GM23338 (cell line): ENCODE measurements around the gene FBLN5. TPM values are rescaled to one million over a fixed set of nuclear protein-coding genes. Genes with fewer than 3 reads are reported as not detected.

Source experiments
- ATAC-seq: fragments of 200-7000 bp; cut with Tn5 transposase; 3 replicates; pipeline ENCODE4 v1.9.1; 2020
- DNase-seq: peaks from one replicate; pipeline ENCODE4 v3.0.0-alpha.2; 2015; ENCODE audit warnings: low spot score
- H2AFZ ChIP-seq: fragments of 200-600 bp; sonication (generic); 2 replicates; pipeline ENCODE4 v1.8.0; 2016; ENCODE audit warnings: antibody characterized with exemption, mild to moderate bottlenecking, moderate library complexity
- H3F3A ChIP-seq: fragments of 200-600 bp; sonication (generic); replicated peaks from 2 replicates; pipeline ENCODE4 v1.8.0; 2017; ENCODE audit warnings: antibody characterized with exemption, mixed run types, low read depth
- H3K27ac ChIP-seq: fragments of 200-600 bp; sonication (generic); 2 replicates; pipeline ENCODE4 v1.6.1; 2016; ENCODE audit warnings: low read depth
- H3K27me3 ChIP-seq: fragments of 200-600 bp; sonication (generic); 2 replicates; pipeline ENCODE4 v1.8.0; 2016; ENCODE audit warnings: mild to moderate bottlenecking, mixed run types, moderate library complexity; ENCODE audit not compliant: insufficient read depth
- H3K36me3 ChIP-seq: fragments of 200-600 bp; sonication (generic); 2 replicates; pipeline ENCODE4 v1.8.0; 2016; ENCODE audit warnings: mild to moderate bottlenecking; ENCODE audit not compliant: insufficient read depth
- H3K4me1 ChIP-seq: fragments of 200-600 bp; sonication (generic); 2 replicates; pipeline ENCODE4 v1.8.0; 2016; ENCODE audit warnings: mild to moderate bottlenecking, moderate library complexity; ENCODE audit not compliant: insufficient read depth
- H3K4me2 ChIP-seq: fragments of 200-600 bp; sonication (generic); 2 replicates; pipeline ENCODE4 v1.7.1; 2017; ENCODE audit warnings: mixed run types
- H3K4me3 ChIP-seq: fragments of 200-600 bp; sonication (generic); 2 replicates; pipeline ENCODE4 v1.6.1; 2016; ENCODE audit warnings: mixed run types
- H3K79me2 ChIP-seq: fragments of 200-600 bp; sonication (generic); replicated peaks from 2 replicates; pipeline ENCODE4 v1.8.0; 2017; ENCODE audit warnings: mild to moderate bottlenecking; ENCODE audit not compliant: insufficient read depth
- H3K9me2 ChIP-seq: fragments of 200-600 bp; sonication (generic); 2 replicates; pipeline ENCODE4 v1.8.0; 2017; ENCODE audit not compliant: insufficient read depth
- H4K20me1 ChIP-seq: fragments of 200-600 bp; sonication (generic); replicated peaks from 2 replicates; pipeline ENCODE4 v1.8.0; 2017; ENCODE audit warnings: mild to moderate bottlenecking; ENCODE audit not compliant: insufficient read depth
- H3K27ac Mint-ChIP-seq: 2 replicates; pipeline ENCODE4 v1.8.0; 2020; ENCODE audit warnings: inconsistent platforms, mild to moderate bottlenecking, moderate library complexity, mixed read lengths
- H3K27me3 Mint-ChIP-seq: 3 replicates; pipeline ENCODE4 v1.8.0; 2022; ENCODE audit warnings: low read depth, mild to moderate bottlenecking, moderate library complexity, mixed read lengths, inconsistent platforms; ENCODE audit not compliant: insufficient read depth, poor library complexity
- H3K36me3 Mint-ChIP-seq: 3 replicates; pipeline ENCODE4 v1.8.0; 2021; ENCODE audit warnings: low read depth, mild to moderate bottlenecking, inconsistent platforms, moderate library complexity, mixed read lengths
- H3K4me1 Mint-ChIP-seq: 3 replicates; pipeline ENCODE4 v1.8.0; 2020; ENCODE audit warnings: mild to moderate bottlenecking, inconsistent platforms, mixed read lengths
- H3K4me3 Mint-ChIP-seq: 3 replicates; pipeline ENCODE4 v1.8.0; 2021; ENCODE audit warnings: moderate library complexity, mild to moderate bottlenecking, inconsistent platforms, mixed read lengths
- H3K9me3 Mint-ChIP-seq: 3 replicates; pipeline ENCODE4 v1.8.0; 2020; ENCODE audit warnings: moderate library complexity, mild to moderate bottlenecking, inconsistent platforms, mixed read lengths
- CREB1 ChIP-seq: fragments of 250-450 bp; sonication (Bioruptor Pico); IDR thresholded peaks from 2 replicates; pipeline ENCODE4 v1.5.0; 2020; ENCODE audit warnings: low read depth, mild to moderate bottlenecking, moderate library complexity
- CTCF ChIP-seq, 2 experiments: fragments of 200-600 bp in 1 of 2; sonication (generic) in 1 of 2; conservative IDR thresholded peaks; 2 replicates each; pipeline versions ENCODE4 v1.5.1 to v1.6.1; 2016 to 2017; ENCODE audit warnings: antibody characterized with exemption in 2 of 2, low read depth in 2 of 2, mild to moderate bottlenecking in 2 of 2, moderate library complexity in 1 of 2
- ETS1 ChIP-seq: IDR thresholded peaks from 2 replicates; pipeline ENCODE4 v1.6.1; 2016; ENCODE audit warnings: antibody characterized with exemption
- EZH2 ChIP-seq: fragments of 200-600 bp; sonication (generic); IDR thresholded peaks from one replicate; pipeline ENCODE4 v1.8.0; 2017; ENCODE audit warnings: antibody characterized with exemption, mild to moderate bottlenecking, low read depth; ENCODE audit not compliant: unreplicated experiment
- EZH2phosphoT487 ChIP-seq: fragments of 200-600 bp; sonication (generic); IDR thresholded peaks from one replicate; pipeline ENCODE4 v1.8.1; 2018; ENCODE audit warnings: antibody characterized with exemption; ENCODE audit not compliant: unreplicated experiment
- JUNB ChIP-seq: IDR thresholded peaks from one replicate; pipeline ENCODE4 v1.6.1; 2016; ENCODE audit warnings: antibody characterized with exemption; ENCODE audit not compliant: unreplicated experiment
- NANOG ChIP-seq: IDR thresholded peaks from 2 replicates; pipeline ENCODE4 v1.6.1; 2016; ENCODE audit warnings: antibody characterized with exemption, borderline replicate concordance
- POLR2AphosphoS5 ChIP-seq: IDR thresholded peaks from 2 replicates; pipeline ENCODE4 v1.6.1; 2016; ENCODE audit warnings: antibody characterized with exemption, low read depth
- STAT1 ChIP-seq: IDR thresholded peaks from one replicate; pipeline ENCODE4 v1.6.1; 2016; ENCODE audit warnings: antibody characterized with exemption; ENCODE audit not compliant: unreplicated experiment
- ZNF114 ChIP-seq: fragments of 250-450 bp; sonication (Bioruptor Pico); IDR thresholded peaks from 2 replicates; pipeline ENCODE4 v1.5.0; 2020; ENCODE audit warnings: mild to moderate bottlenecking, moderate library complexity
- ZNF331 ChIP-seq: fragments of 250-450 bp; sonication (Bioruptor Pico); IDR thresholded peaks from 2 replicates; pipeline ENCODE4 v1.5.0; 2020; ENCODE audit warnings: low read depth, mild to moderate bottlenecking, moderate library complexity
- ZNF462 ChIP-seq: fragments of 250-450 bp; sonication (Bioruptor Pico); IDR thresholded peaks from 2 replicates; pipeline ENCODE4 v1.5.0; 2020; ENCODE audit warnings: mild to moderate bottlenecking, moderate library complexity
- polyA plus RNA-seq: library from polyadenylated mRNA; unstranded; fragments of >200 nt; fragmentation: Nextera tagmentation; extraction: Ambion mirVana; gene quantifications from 2 replicates; pipeline ENCODE4 v1.2.1, GENCODE V29; 2016
- total RNA-seq: library from RNA; depleted of rRNA; stranded (reverse); fragments of >200 nt; shearing (Covaris generic); gene quantifications from 2 replicates; pipeline ENCODE4 v1.2.3, GENCODE V29; 2014
- TF ChIP-seq, protein P1 (sequence below): IDR thresholded peaks from one replicate; pipeline ENCODE4 v1.6.1; 2018; ENCODE audit warnings: antibody characterized with exemption; ENCODE audit not compliant: unreplicated experiment

FBLN5 gene
- total and polyA plus RNA-seq, 2 experiments from 2014 or later, result 4.3 to 4.9 TPM

- H3K4me1 ChIP-seq, result no peaks in the 10 kb centered on the region
- Mint-ChIP-seq H3K4me3 (no peak overlapping the region), H3K4me1 (peaks cover 2% of the 10 kb centered on the region; the same call in 1 of the 3 replicates), H3K27ac (no peak overlapping the region), H3K9me3 (no peaks in the 10 kb centered on the region; the same call in 2 of the 3 replicates), H3K27me3 (peaks cover 2% of the 10 kb centered on the region), H3K36me3 (no peaks in the 10 kb centered on the region; the same call in 2 of the 3 replicates)
- ATAC-seq (no peak), DNase-seq (no peak)
- no peaks in the 10 kb centered on the region for H3F3A ChIP-seq
- no peaks in the 10 kb centered on the region for H3K27me3 ChIP-seq
- H3K4me2 ChIP-seq, result no peak overlapping the region
- no peak overlapping the region for H3K4me3 ChIP-seq
- H4K20me1 ChIP-seq, result no peaks in the 10 kb centered on the region
- TF ChIP-seq EZH2 (no peak), ZNF114 (no peak), POLR2AphosphoS5 (no peak), ETS1 (no peak), CREB1 (CRISPR knock-in tag) (no peak), EZH2phosphoT487 (no peak), STAT1 (no peak), ZNF331 (CRISPR knock-in tag) (no peak), ZNF462 (CRISPR knock-in tag) (no peak), CTCF (conservative IDR thresholded peaks at IDR 0.05; ENCODE audit: low read depth in 2 of 2) (no peak), NANOG (no peak), JUNB (no peak)
- TF ChIP-seq, protein P1, sequence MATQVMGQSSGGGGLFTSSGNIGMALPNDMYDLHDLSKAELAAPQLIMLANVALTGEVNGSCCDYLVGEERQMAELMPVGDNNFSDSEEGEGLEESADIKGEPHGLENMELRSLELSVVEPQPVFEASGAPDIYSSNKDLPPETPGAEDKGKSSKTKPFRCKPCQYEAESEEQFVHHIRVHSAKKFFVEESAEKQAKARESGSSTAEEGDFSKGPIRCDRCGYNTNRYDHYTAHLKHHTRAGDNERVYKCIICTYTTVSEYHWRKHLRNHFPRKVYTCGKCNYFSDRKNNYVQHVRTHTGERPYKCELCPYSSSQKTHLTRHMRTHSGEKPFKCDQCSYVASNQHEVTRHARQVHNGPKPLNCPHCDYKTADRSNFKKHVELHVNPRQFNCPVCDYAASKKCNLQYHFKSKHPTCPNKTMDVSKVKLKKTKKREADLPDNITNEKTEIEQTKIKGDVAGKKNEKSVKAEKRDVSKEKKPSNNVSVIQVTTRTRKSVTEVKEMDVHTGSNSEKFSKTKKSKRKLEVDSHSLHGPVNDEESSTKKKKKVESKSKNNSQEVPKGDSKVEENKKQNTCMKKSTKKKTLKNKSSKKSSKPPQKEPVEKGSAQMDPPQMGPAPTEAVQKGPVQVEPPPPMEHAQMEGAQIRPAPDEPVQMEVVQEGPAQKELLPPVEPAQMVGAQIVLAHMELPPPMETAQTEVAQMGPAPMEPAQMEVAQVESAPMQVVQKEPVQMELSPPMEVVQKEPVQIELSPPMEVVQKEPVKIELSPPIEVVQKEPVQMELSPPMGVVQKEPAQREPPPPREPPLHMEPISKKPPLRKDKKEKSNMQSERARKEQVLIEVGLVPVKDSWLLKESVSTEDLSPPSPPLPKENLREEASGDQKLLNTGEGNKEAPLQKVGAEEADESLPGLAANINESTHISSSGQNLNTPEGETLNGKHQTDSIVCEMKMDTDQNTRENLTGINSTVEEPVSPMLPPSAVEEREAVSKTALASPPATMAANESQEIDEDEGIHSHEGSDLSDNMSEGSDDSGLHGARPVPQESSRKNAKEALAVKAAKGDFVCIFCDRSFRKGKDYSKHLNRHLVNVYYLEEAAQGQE, result no peak
- no peaks in the 10 kb centered on the region for H3K79me2 ChIP-seq
- H3K36me3 ChIP-seq, result no peaks in the 10 kb centered on the region
- no peak overlapping the region for H3K27ac ChIP-seq
- no peaks in the 10 kb centered on the region for H3K9me2 ChIP-seq
- no peak overlapping the region for H2AFZ ChIP-seq
Observed at GRCh38 chr14:91910196-91910595, 37.3 kb downstream of the FBLN5 start.
